K562 (cell line): ENCODE measurements around the gene TP73. TPM values are rescaled to one million over a fixed set of nuclear protein-coding genes. Genes with fewer than 3 reads are reported as not detected.
A peak's percentile ranks its signal among the peaks of the same experiment; 100 is the strongest.

Experiments used
- ATAC-seq: fragments of 200-7000 bp; cut with Tn5 transposase; 3 replicates; pipeline ENCODE4 v1.9.1; 2020; ENCODE audit warnings: moderate library complexity
- BruUV-seq: library from RNA; stranded (reverse); fragments of 400-500 nt; replicated peaks from 2 replicates; lab custom pipeline; 2021; lab: Mats Ljungman, UMichigan
- CTCF ChIA-PET: fragments of 300-600 bp; formaldehyde crosslinking; extraction: SDS; loops from one replicate; lab custom pipeline; 2021; ENCODE audit warnings: low intra/inter-chr PET ratio; lab: Yijun Ruan, JAX
- POLR2A ChIA-PET: fragments of 300-600, 350-650 bp; sonication (Branson Sonifier 250); formaldehyde crosslinking; extraction: SDS; loops from one replicate; lab custom pipeline; 2021; ENCODE audit warnings: antibody characterized with exemption, inconsistent platforms; lab: Yijun Ruan, JAX
- DNase-seq, 4 experiments: peaks; one replicate each; pipeline versions ENCODE4 v3.0.0 to v3.0.0-alpha.2; 2011 to 2018; ENCODE audit warnings: low spot score in 3 of 4, mixed read lengths in 3 of 4; ENCODE audit errors: extremely low read depth in 1 of 4
- FAIRE-seq: peaks from 2 replicates; lab custom pipeline; 2011; peaks lifted over from hg19 to GRCh38; lab: Jason Lieb, UNC
- H2AFZ ChIP-seq: 2 replicates; pipeline ENCODE4 v1.6.0; 2011; ENCODE audit warnings: low read depth, low read length, control low read depth, inconsistent platforms
- H3K27ac ChIP-seq: fragments of 200-600 bp; 3 replicates; pipeline ENCODE4 v1.8.0; 2011; ENCODE audit warnings: low read depth, mild to moderate bottlenecking, control low read depth, inconsistent platforms, low read length, moderate library complexity, mixed read lengths; ENCODE audit errors: extremely low read depth
- H3K27me3 ChIP-seq, 2 experiments: fragments of 300-600 bp in 1 of 2; 2 replicates in 1 of 2; 3 replicates in 1 of 2; pipeline versions ENCODE4 v1.6.0 to v1.8.0; 2011; ENCODE audit warnings: inconsistent platforms in 2 of 2, low read length in 2 of 2, mild to moderate bottlenecking in 1 of 2, mixed read lengths in 1 of 2, moderate library complexity in 1 of 2; ENCODE audit not compliant: control insufficient read depth in 2 of 2, insufficient read depth in 2 of 2
- H3K36me3 ChIP-seq: fragments of 300-600 bp; 3 replicates; pipeline ENCODE4 v1.8.0; 2011; ENCODE audit warnings: mild to moderate bottlenecking, low read length, inconsistent platforms; ENCODE audit not compliant: control insufficient read depth, insufficient read depth
- H3K4me1 ChIP-seq, 2 experiments: fragments of 200-600 bp in 1 of 2; replicated peaks in 1 of 2; 2 replicates in 1 of 2; 3 replicates in 1 of 2; pipeline versions ENCODE4 v1.5.1 to v1.8.0; 2011; ENCODE audit warnings: inconsistent platforms in 2 of 2, low read length in 2 of 2, mild to moderate bottlenecking in 1 of 2, mixed read lengths in 1 of 2, moderate library complexity in 1 of 2; ENCODE audit not compliant: control insufficient read depth in 2 of 2, insufficient read depth in 2 of 2
- H3K4me2 ChIP-seq: 2 replicates; pipeline ENCODE4 v1.6.1; 2011; ENCODE audit warnings: low read length, control low read depth, inconsistent platforms, mixed read lengths; ENCODE audit not compliant: insufficient read depth
- H3K4me3 ChIP-seq: fragments of 200-600 bp; sonication (generic), shearing (Covaris generic); 2 replicates; pipeline ENCODE4 v1.5.1; 2016; ENCODE audit warnings: control low read depth, inconsistent platforms
- H3K79me2 ChIP-seq: fragments of 200-600 bp; 3 replicates; pipeline ENCODE4 v1.8.0; 2011; ENCODE audit warnings: low read length, inconsistent platforms; ENCODE audit not compliant: control insufficient read depth, insufficient read depth
- H3K9ac ChIP-seq, 2 experiments: 2 replicates each; pipeline versions ENCODE4 v1.6.0 to v1.6.1; 2011; ENCODE audit warnings: low read depth in 2 of 2, low read length in 2 of 2, control low read depth in 1 of 2, inconsistent platforms in 1 of 2, mild to moderate bottlenecking in 1 of 2, mixed read lengths in 1 of 2; ENCODE audit not compliant: insufficient read depth in 1 of 2
- H3K9me1 ChIP-seq: one replicate; pipeline ENCODE4 v1.6.0; 2011; ENCODE audit warnings: inconsistent platforms, mild to moderate bottlenecking, low read length, moderate library complexity; ENCODE audit not compliant: control insufficient read depth, insufficient read depth
- H3K9me3 ChIP-seq: replicated peaks from 2 replicates; pipeline ENCODE4 v1.5.1; 2011; ENCODE audit warnings: low read depth, low read length, inconsistent platforms; ENCODE audit not compliant: control insufficient read depth, insufficient read depth
- H4K20me1 ChIP-seq: replicated peaks from 2 replicates; pipeline ENCODE4 v1.6.1; 2011; ENCODE audit warnings: low read length, inconsistent platforms, mixed read lengths; ENCODE audit not compliant: control insufficient read depth, insufficient read depth
- ATF1 ChIP-seq, 2 experiments: fragments of 450-650 bp in 1 of 2; IDR thresholded peaks; 2 replicates each; pipeline ENCODE4 v1.6.1; 2016; ENCODE audit warnings: missing compliant biosample characterization in 1 of 2, missing genetic modification characterization in 1 of 2
- BDP1 ChIP-seq: IDR thresholded peaks from 3 replicates; pipeline ENCODE4 v1.6.1; 2011; ENCODE audit not compliant: insufficient read length, insufficient read depth
- CBX5 ChIP-seq: IDR thresholded peaks from 2 replicates; pipeline ENCODE4 v1.6.1; 2014; ENCODE audit warnings: low read depth, borderline replicate concordance
- CCNT2 ChIP-seq: IDR thresholded peaks from 2 replicates; pipeline ENCODE4 v1.6.1; 2011; ENCODE audit warnings: borderline replicate concordance, low read depth, mild to moderate bottlenecking, moderate library complexity, mixed read lengths, low read length; ENCODE audit not compliant: insufficient read length; ENCODE audit errors: extremely low read depth
- FOSL1 ChIP-seq: fragments of 200-800 bp; sonication (Bioruptor generic); conservative IDR thresholded peaks from 2 replicates; pipeline ENCODE4 v1.6.1; 2016; ENCODE audit warnings: missing genetic modification characterization, missing compliant biosample characterization
- JUND ChIP-seq, 2 experiments: IDR thresholded peaks; 2 replicates in 1 of 2; 3 replicates in 1 of 2; pipeline ENCODE4 v1.6.1; 2011; ENCODE audit warnings: borderline replicate concordance in 2 of 2, low read depth in 2 of 2, low read length in 2 of 2, improper control_type of control experiment in 1 of 2, missing biosample characterization in 1 of 2, missing genetic modification characterization in 1 of 2, missing genetic modification reagents in 1 of 2
- KLF13 ChIP-seq: fragments of 450-650 bp; IDR thresholded peaks from 2 replicates; pipeline ENCODE4 v1.6.1; 2016; ENCODE audit warnings: missing genetic modification characterization, low read depth, mild to moderate bottlenecking, missing compliant biosample characterization, moderate library complexity, borderline replicate concordance
- MLX ChIP-seq, 2 experiments: fragments of 450-650 bp in 1 of 2; sonication (generic) in 1 of 2; formaldehyde crosslinking; conservative IDR thresholded peaks; 2 replicates each; pipeline versions ENCODE4 v1.4.0 to v1.8.1; 2020 to 2022; ENCODE audit warnings: mild to moderate bottlenecking in 1 of 2, missing genetic modification reagents in 1 of 2
- RBBP5 ChIP-seq: fragments of 200-600 bp; sonication (generic); IDR thresholded peaks from 2 replicates; pipeline ENCODE4 v1.6.1; 2012; ENCODE audit warnings: borderline replicate concordance, mild to moderate bottlenecking, low read length, control low read depth, inconsistent platforms; ENCODE audit not compliant: insufficient read depth, poor library complexity, severe bottlenecking
- RBM15 ChIP-seq: fragments of 200-400 bp; formaldehyde crosslinking; IDR thresholded peaks from 2 replicates; pipeline ENCODE4 v1.6.1; 2018; ENCODE audit warnings: mild to moderate bottlenecking, low read length, moderate library complexity; ENCODE audit not compliant: insufficient read depth
- ZBTB1 ChIP-seq: sonication (generic); formaldehyde crosslinking; IDR thresholded peaks from 2 replicates; pipeline ENCODE4 v1.8.1; 2023; ENCODE audit warnings: missing genetic modification reagents, low read depth, mild to moderate bottlenecking, borderline replicate concordance
- ZBTB7A ChIP-seq: IDR thresholded peaks from 2 replicates; pipeline ENCODE4 v1.6.1; 2011; ENCODE audit warnings: low read depth, mild to moderate bottlenecking, low read length, moderate library complexity, borderline replicate concordance; ENCODE audit not compliant: control insufficient read depth
- ZNF263 ChIP-seq: sonication (generic); formaldehyde crosslinking; IDR thresholded peaks from 2 replicates; pipeline ENCODE4 v1.8.0; 2022; ENCODE audit warnings: mild to moderate bottlenecking, missing genetic modification reagents, borderline replicate concordance
- ZNF511 ChIP-seq: sonication (generic); formaldehyde crosslinking; IDR thresholded peaks from 2 replicates; pipeline ENCODE4 v1.8.0; 2022; ENCODE audit warnings: mild to moderate bottlenecking, missing genetic modification reagents
- WGBS: fragments of 100-300 bp; shearing (Covaris generic); methylation state at CpG from one replicate; pipeline ENCODE4 v1.1.6; 2016; ENCODE audit warnings: low coverage, mixed read lengths; ENCODE audit not compliant: insufficient coverage; ENCODE audit errors: missing lambda C conversion rate; 5-methylcytosine and 5-hydroxymethylcytosine counted together
- in situ Hi-C: fragments of 300-500 bp; cut with MboI; formaldehyde crosslinking; loops from 4 replicates; pipeline ENCODE4 v1.15.0; 2018; ENCODE audit warnings: inconsistent platforms, mixed read lengths
- intact Hi-C: fragments of 100-400 bp; cut with micrococcal nuclease; formaldehyde crosslinking; loops from 2 replicates; pipeline ENCODE4 v1.14.2; 2022
- polyA plus RNA-seq, 8 experiments: library from polyadenylated mRNA; depleted of rRNA in 4 of 8; stranded (reverse) in 5 of 8; unstranded in 3 of 8; fragments of >200 nt; fragmentation: Nextera tagmentation in 2 of 8; fragmentation: Illumina TruSeq in 1 of 8; extraction: Ambion mirVana in 2 of 8; extraction: Trizol in 1 of 8; gene quantifications; 2 replicates each; pipeline versions ENCODE4 v1.2.1 to v1.2.3, GENCODE V29; 2011 to 2014; ENCODE audit warnings: inconsistent platforms in 1 of 8, missing spikeins in 1 of 8
- total RNA-seq, 7 experiments: library from RNA; depleted of rRNA in 6 of 7; stranded (reverse); fragments of >200 nt in 6 of 7; fragmentation: Illumina TruSeq in 2 of 7; extraction: Trizol in 2 of 7; gene quantifications; 2 replicates each; pipeline versions ENCODE4 v1.2.1 to v1.2.3, GENCODE V29; 2011 to 2021; ENCODE audit warnings: low replicate concordance in 1 of 7
- TF ChIP-seq, protein P1 (sequence below): sonication (generic); formaldehyde crosslinking; IDR thresholded peaks from 2 replicates; pipeline ENCODE4 v1.9.0; 2022; ENCODE audit warnings: mild to moderate bottlenecking, missing genetic modification reagents
- TF ChIP-seq, protein P2 (sequence below): IDR thresholded peaks from 2 replicates; pipeline ENCODE4 v1.6.1; 2011; ENCODE audit not compliant: insufficient read length; ENCODE audit errors: extremely low read depth

TP73 gene
- total and polyA plus RNA-seq, 9 of the 15 experiments (the other 6 are each of a cell fraction or from before 2014, with no cell fraction given) = 0.07 to 1.6 (median 0.40) TPM; not detected in 2

- POLR2A ChIA-PET = interaction anchor here (0.6 to 0.8 kb wide), 4 partner anchors 17 to 210 kb away, joined by 3 read pairs; no protein-coding TSS in a partner anchor
- no peak overlapping the region for H2AFZ ChIP-seq
- no peaks in the 10 kb centered on the region for H3K9me1 ChIP-seq
- CTCF ChIA-PET = no interaction called here
- 0 out of 2 replicates have a peak overlapping the region, but pooled peaks have one; percentile 13 for H3K4me2 ChIP-seq
- no peak overlapping the region for H3K27ac ChIP-seq
- intact Hi-C loops (no loop called here), in situ Hi-C loops (no loop called here)
- 5% methylated on average over 27 of the region's 29 CpGs for WGBS
- H3K4me1 ChIP-seq = peaks cover 5 to 74% of the 10 kb centered on the region in 2 experiments; a peak in 3 of 5 replicates
- FAIRE-seq (peak; percentile 75), ATAC-seq (peak; percentile 83), DNase-seq (peak; percentile 68 to 81 (median 78))
- H4K20me1 ChIP-seq = peaks cover 39% of the 10 kb centered on the region
- no peaks in the 10 kb centered on the region for H3K79me2 ChIP-seq
- 0 out of 4 replicates have a peak overlapping the region, but pooled peaks of 1 of the 2 experiments have one; percentile 19 for H3K9ac ChIP-seq
- H3K4me3 ChIP-seq = no peak overlapping the region
- H3K9me3 ChIP-seq = no peaks in the 10 kb centered on the region
- BruUV-seq = no TSS peak
- no peaks in the 10 kb centered on the region for H3K36me3 ChIP-seq
- H3K27me3 ChIP-seq = peaks cover 49 to 87% of the 10 kb centered on the region in 2 experiments
- TF ChIP-seq BDP1 = no peak
- peak; percentile 17; the same call in 1 of the 2 replicates for TF ChIP-seq ZBTB7A
- TF ChIP-seq KLF13 (tag) = peak; percentile 38; the same call in 1 of the 2 replicates
- TF ChIP-seq ATF1 (CRISPR knock-in tag; IDR thresholded peaks at IDR 0.05) = no peak
- 0 out of 2 replicates have a peak, but pooled peaks have one; percentile 12 for TF ChIP-seq ATF1 (tag; IDR thresholded peaks at IDR 0.05)
- TF ChIP-seq FOSL1 (tag) = peak; percentile 43; the same call in 1 of the 2 replicates
- TF ChIP-seq CBX5 = no peak
- no peak for TF ChIP-seq JUND (IDR thresholded peaks at IDR 0.05; ENCODE audit: borderline replicate concordance, low read depth, low read length)
- TF ChIP-seq JUND (tag; IDR thresholded peaks at IDR 0.05; ENCODE audit: borderline replicate concordance, low read depth, low read length) = 0 out of 3 replicates have a peak, but pooled peaks have one; percentile 10
- TF ChIP-seq RBBP5 = peak; percentile 21
- TF ChIP-seq, protein P1, sequence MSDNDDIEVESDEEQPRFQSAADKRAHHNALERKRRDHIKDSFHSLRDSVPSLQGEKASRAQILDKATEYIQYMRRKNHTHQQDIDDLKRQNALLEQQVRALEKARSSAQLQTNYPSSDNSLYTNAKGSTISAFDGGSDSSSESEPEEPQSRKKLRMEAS = peak; percentile 18; the same call in 1 of the 2 replicates
- TF ChIP-seq MLX (CRISPR knock-in tag; conservative IDR thresholded peaks at IDR 0.05) = no peak
- no peak for TF ChIP-seq CCNT2
- TF ChIP-seq ZNF511 (CRISPR knock-in tag) = 0 out of 2 replicates have a peak, but pooled peaks have one; percentile 39
- TF ChIP-seq, protein P2, sequence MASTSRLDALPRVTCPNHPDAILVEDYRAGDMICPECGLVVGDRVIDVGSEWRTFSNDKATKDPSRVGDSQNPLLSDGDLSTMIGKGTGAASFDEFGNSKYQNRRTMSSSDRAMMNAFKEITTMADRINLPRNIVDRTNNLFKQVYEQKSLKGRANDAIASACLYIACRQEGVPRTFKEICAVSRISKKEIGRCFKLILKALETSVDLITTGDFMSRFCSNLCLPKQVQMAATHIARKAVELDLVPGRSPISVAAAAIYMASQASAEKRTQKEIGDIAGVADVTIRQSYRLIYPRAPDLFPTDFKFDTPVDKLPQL = no peak
- no peak for TF ChIP-seq ZNF263 (CRISPR knock-in tag)
- TF ChIP-seq RBM15 = no peak
- TF ChIP-seq ZBTB1 = 0 out of 2 replicates have a peak, but pooled peaks have one; percentile 43
Measured at GRCh38 chr1:3688356-3689137, 36.2 kb downstream of the TP73 start.
